DOHH2 (cell line): ENCODE measurements around the gene CTNNA2.

ENCODE experiments used
- H3F3A ChIP-seq: fragments of 200-600 bp; sonication (generic), shearing (Covaris generic); 2 replicates; pipeline ENCODE4 v1.6.0; 2016; ENCODE audit warnings: antibody characterized with exemption, mild to moderate bottlenecking; ENCODE audit not compliant: control insufficient read depth, insufficient read depth
- H3K27ac ChIP-seq: fragments of 200-600 bp; sonication (generic); 2 replicates; pipeline ENCODE4 v1.5.1; 2014; ENCODE audit warnings: low read depth, mild to moderate bottlenecking, low read length, moderate library complexity
- H3K27me3 ChIP-seq: fragments of 200-600 bp; sonication (generic); 2 replicates; pipeline ENCODE4 v1.6.1; 2014; ENCODE audit warnings: mild to moderate bottlenecking, low read length, mixed read lengths; ENCODE audit not compliant: control insufficient read depth
- H3K36me3 ChIP-seq: fragments of 200-600 bp; sonication (generic); 2 replicates; pipeline ENCODE4 v1.6.1; 2014; ENCODE audit warnings: mild to moderate bottlenecking, low read length, moderate library complexity, mixed read lengths; ENCODE audit not compliant: control insufficient read depth
- H3K4me1 ChIP-seq: fragments of 200-600 bp; sonication (generic); 2 replicates; pipeline ENCODE4 v1.6.1; 2014; ENCODE audit warnings: mild to moderate bottlenecking, low read length, mixed read lengths; ENCODE audit not compliant: control insufficient read depth
- H3K4me2 ChIP-seq: fragments of 200-600 bp; sonication (generic); 2 replicates; pipeline ENCODE4 v1.6.0; 2014; ENCODE audit warnings: mild to moderate bottlenecking, low read length, moderate library complexity
- H3K4me3 ChIP-seq: fragments of 200-600 bp; sonication (generic); 2 replicates; pipeline ENCODE4 v1.5.1; 2014; ENCODE audit warnings: mild to moderate bottlenecking, low read length, mixed read lengths
- H3K79me2 ChIP-seq: fragments of 200-600 bp; sonication (generic); 2 replicates; pipeline ENCODE4 v1.6.1; 2014; ENCODE audit warnings: mild to moderate bottlenecking, low read length, mixed read lengths; ENCODE audit not compliant: control insufficient read depth
- H3K9me2 ChIP-seq: fragments of 200-600 bp; sonication (generic); replicated peaks from 2 replicates; pipeline ENCODE4 v1.6.1; 2014; ENCODE audit warnings: mild to moderate bottlenecking, low read length, mixed read lengths; ENCODE audit not compliant: control insufficient read depth
- H3K9me3 ChIP-seq: fragments of 200-600 bp; sonication (generic); 2 replicates; pipeline ENCODE4 v1.6.1; 2014; ENCODE audit warnings: antibody characterized with exemption, low read length, mixed read lengths; ENCODE audit not compliant: control insufficient read depth, insufficient read depth
- H4K20me1 ChIP-seq: fragments of 200-600 bp; sonication (generic); 2 replicates; pipeline ENCODE4 v1.6.0; 2014; ENCODE audit warnings: low read depth, mild to moderate bottlenecking, antibody characterized with exemption, low read length, moderate library complexity; ENCODE audit not compliant: control insufficient read depth, insufficient read depth
- CTCF ChIP-seq: fragments of 200-600 bp; sonication (generic); IDR thresholded peaks from one replicate; pipeline ENCODE4 v1.5.1; 2014; ENCODE audit warnings: antibody characterized with exemption, mild to moderate bottlenecking, low read depth, low read length; ENCODE audit not compliant: poor library complexity, severe bottlenecking
- EZH2phosphoT487 ChIP-seq: fragments of 200-600 bp; sonication (generic); IDR thresholded peaks from 2 replicates; pipeline ENCODE4 v1.6.1; 2017; ENCODE audit warnings: borderline replicate concordance, mild to moderate bottlenecking, antibody characterized with exemption, low read length, moderate library complexity, mixed read lengths

CTNNA2 gene

GRCh38 chr2:80547344-80547743, 1034.5 kb downstream of the CTNNA2 start:
- no peaks in the 10 kb centered on the region for H3K4me1 ChIP-seq
- no peaks in the 10 kb centered on the region for H3K9me2 ChIP-seq
- H3F3A ChIP-seq = no peaks in the 10 kb centered on the region
- H3K9me3 ChIP-seq = no peaks in the 10 kb centered on the region
- H3K4me2 ChIP-seq = no peak overlapping the region
- H3K27ac ChIP-seq = no peak overlapping the region
- H3K79me2 ChIP-seq = no peaks in the 10 kb centered on the region
- H3K4me3 ChIP-seq = no peak overlapping the region
- no peaks in the 10 kb centered on the region for H3K36me3 ChIP-seq
- H3K27me3 ChIP-seq = no peaks in the 10 kb centered on the region
- TF ChIP-seq CTCF (no peak), EZH2phosphoT487 (no peak)
- H4K20me1 ChIP-seq = no peaks in the 10 kb centered on the region

DNA sequence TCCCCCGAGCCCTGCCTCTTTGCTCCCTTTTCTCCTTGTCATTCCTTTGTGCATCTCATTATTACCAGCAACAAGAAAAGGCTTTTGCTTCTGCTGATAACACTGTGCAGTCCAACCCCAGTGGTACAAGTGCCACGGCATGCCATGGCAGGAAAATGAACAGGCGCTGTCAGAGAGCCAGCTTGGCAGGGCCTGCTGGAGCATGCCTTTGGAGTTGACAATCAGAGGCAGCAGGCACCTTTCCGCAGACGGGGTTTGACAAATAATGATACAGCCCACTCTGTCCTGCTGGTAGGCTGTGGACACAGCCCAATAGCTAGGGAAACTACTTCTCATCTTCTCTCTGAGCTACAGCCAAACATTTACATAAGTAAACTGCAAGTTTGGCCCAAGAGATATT, 1035.6 kb downstream of the CTNNA2 start:
- no peak overlapping the region for H3K4me2 ChIP-seq

DNA sequence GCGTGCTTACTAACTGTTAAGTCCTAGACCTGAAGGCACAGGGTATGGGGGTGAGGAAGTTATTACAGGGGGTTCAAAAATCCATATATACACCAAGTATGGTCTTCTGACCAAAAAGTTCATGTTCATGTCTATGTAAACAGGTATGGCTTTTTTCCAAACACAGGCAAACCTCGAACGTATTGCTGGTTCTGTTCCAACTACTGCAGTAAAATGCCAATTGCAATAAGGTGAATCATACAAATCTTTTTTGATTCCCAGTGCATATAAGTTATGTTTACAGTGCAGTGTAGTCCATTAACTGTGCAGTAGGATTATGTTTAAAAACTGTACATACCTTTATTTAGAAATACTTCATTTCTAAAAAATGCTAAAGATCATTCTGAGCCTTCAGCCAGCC, 1037.0 kb downstream of the CTNNA2 start:
- H3K36me3 ChIP-seq = no peaks in the 10 kb centered on the region
- no peak for TF ChIP-seq CTCF
- no peak for TF ChIP-seq EZH2phosphoT487

More for the DNA sequence above, 1035.6 kb downstream of the CTNNA2 start:
- H3K79me2 ChIP-seq = no peaks in the 10 kb centered on the region
- no peaks in the 10 kb centered on the region for H3K36me3 ChIP-seq
- no peaks in the 10 kb centered on the region for H4K20me1 ChIP-seq
- no peaks in the 10 kb centered on the region for H3K9me3 ChIP-seq
- no peak overlapping the region for H3K27ac ChIP-seq
- no peaks in the 10 kb centered on the region for H3K4me1 ChIP-seq
- no peaks in the 10 kb centered on the region for H3K27me3 ChIP-seq
- no peak for TF ChIP-seq CTCF
- H3K4me3 ChIP-seq = no peak overlapping the region
- no peaks in the 10 kb centered on the region for H3F3A ChIP-seq
- H3K9me2 ChIP-seq = no peaks in the 10 kb centered on the region

DNA sequence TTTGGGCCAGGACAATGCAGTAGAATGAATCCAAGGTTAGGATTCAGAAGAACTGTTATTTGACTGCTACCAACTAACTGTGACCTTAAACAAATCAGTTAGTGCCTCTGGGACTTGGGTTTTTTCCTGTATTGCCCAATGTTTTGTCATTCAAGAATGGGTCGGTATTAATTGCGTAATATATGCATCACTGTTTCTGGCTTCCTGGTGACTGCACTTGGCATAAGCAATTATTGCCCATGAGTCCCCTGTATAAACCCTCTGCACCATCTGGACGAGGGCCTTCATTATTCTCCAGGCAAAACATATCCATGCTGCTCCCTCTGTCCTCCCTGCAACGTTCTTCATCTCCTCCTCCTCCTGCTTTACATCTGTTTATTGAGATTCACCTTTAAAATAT, 1047.5 kb downstream of the CTNNA2 start:
- no peaks in the 10 kb centered on the region for H3K79me2 ChIP-seq
- H3K9me3 ChIP-seq = no peaks in the 10 kb centered on the region
- no peaks in the 10 kb centered on the region for H3K27me3 ChIP-seq
- H3K4me1 ChIP-seq = no peaks in the 10 kb centered on the region
- H3K36me3 ChIP-seq = no peaks in the 10 kb centered on the region
- no peaks in the 10 kb centered on the region for H3K9me2 ChIP-seq
- H3K27ac ChIP-seq = no peak overlapping the region
- H3F3A ChIP-seq = no peaks in the 10 kb centered on the region
- no peaks in the 10 kb centered on the region for H4K20me1 ChIP-seq
- no peak overlapping the region for H3K4me3 ChIP-seq
- no peak for TF ChIP-seq EZH2phosphoT487
- no peak for TF ChIP-seq CTCF
- no peak overlapping the region for H3K4me2 ChIP-seq

More for the DNA sequence above, 1037.0 kb downstream of the CTNNA2 start:
- no peak overlapping the region for H3K27ac ChIP-seq
- H3K4me1 ChIP-seq = no peaks in the 10 kb centered on the region
- no peaks in the 10 kb centered on the region for H3K9me3 ChIP-seq
- no peaks in the 10 kb centered on the region for H3K79me2 ChIP-seq
- no peaks in the 10 kb centered on the region for H3K27me3 ChIP-seq
- H3K4me3 ChIP-seq = no peak overlapping the region
- no peaks in the 10 kb centered on the region for H3F3A ChIP-seq
- H3K9me2 ChIP-seq = no peaks in the 10 kb centered on the region
- no peak overlapping the region for H3K4me2 ChIP-seq
- no peaks in the 10 kb centered on the region for H4K20me1 ChIP-seq
